ENCODE results near the gene HSPA1A.
"Not testable (repeated sequence)": the region's sequence is repeated elsewhere in the genome, so short reads cannot be mapped to it uniquely, and the experiment has no call there.

The HSPA1A gene

GRCh38 chr6:31781244-31782125 is 33.9 kb upstream of the HSPA1A start:
- no peak for DNase-seq

DNA sequence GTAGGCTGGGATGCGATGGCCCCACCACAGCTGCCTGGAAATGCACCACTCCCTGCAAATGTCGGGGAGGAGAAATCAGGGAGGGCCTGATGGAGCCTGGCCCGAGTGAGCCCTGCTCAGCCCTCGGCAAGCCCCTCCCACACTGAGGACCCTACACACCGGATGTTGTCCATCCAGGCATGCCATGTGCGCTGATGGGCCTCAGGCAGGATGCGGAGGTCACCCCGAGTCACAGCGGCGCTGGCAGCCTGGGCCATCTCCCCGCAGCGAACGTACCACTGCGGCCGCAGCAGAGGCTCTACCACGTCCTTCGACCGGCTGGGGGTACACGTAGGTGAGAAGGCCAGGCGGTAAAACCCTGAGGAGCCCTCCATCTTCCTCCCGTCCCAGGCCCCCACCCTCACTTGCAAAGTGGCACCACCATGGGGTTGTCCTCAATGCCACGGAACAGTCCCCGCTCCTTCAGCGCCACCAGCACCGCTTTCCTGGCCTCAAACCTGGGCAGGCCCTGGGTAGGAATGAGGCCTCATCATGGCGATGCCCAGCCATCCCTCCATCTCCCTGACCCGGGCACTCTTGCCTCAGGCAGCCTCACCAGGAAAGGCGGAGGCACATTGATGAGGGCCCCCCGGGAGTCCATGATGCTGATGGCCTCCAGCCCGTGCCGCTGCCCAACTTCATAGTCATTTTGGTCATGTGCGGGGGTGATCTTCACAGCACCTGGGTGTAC is 33.1 kb upstream of the HSPA1A start:
- no peak for DNase-seq

DNA sequence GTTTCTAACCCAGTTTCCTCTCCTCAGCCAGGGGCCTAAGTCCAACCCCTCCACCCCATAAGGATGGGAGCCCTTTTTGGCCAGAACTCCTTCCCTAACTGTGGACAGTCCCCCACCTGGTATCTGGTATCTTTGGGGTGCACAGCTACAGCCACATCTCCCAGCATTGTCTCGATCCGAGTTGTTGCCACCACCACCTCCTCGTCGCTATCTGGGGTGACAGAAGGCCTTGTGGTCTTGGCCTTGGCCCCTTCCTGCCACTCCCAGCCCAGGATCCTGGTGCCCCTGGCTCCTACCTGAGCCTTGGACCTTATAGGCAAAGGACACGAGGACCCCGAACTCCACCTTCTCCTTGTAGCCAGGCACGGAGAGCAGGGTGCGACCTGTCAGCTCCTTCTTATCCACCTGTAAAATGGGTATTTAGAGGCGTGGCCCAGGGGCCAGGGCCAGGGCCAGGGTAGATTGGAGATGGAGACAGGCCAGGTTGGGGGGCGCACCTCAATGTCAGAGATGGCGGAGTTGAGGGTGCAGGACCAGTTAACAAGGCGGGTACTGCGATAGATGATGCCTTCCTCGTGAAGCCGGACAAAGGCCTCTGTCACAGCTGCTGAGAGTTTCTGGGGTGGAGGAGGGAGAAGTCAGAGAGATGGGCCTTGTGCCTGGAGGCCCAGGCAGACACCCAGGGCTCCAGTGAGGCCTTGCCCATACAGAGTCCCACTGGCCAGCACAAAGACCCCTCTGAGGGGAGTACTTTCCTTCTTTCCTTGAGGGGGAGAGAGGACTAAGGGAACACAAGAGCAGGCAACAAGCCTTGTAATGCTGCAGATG is 31.0 kb upstream of the HSPA1A start:
- DNase-seq, result no peak

DNA sequence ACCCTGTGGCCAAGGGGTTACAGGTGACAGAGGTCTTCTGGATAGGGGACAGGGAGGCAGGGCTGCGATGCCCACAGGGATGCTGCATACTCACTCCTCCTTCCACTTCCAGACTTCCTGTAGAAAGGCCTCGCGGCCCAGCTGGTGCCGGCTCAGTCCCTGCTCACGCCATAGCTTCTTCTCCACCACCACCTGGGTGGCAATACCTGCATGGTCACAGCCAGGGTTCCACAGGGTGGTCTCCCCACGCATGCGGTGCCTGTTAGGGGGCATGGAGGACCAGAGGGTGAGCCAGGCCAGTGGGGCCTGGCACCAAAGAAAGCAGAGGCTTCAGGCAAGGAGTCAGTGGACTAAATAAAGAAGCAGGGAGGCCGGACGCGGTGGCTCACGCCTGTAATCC is 29.9 kb upstream of the HSPA1A start:
- no peak for DNase-seq

DNA sequence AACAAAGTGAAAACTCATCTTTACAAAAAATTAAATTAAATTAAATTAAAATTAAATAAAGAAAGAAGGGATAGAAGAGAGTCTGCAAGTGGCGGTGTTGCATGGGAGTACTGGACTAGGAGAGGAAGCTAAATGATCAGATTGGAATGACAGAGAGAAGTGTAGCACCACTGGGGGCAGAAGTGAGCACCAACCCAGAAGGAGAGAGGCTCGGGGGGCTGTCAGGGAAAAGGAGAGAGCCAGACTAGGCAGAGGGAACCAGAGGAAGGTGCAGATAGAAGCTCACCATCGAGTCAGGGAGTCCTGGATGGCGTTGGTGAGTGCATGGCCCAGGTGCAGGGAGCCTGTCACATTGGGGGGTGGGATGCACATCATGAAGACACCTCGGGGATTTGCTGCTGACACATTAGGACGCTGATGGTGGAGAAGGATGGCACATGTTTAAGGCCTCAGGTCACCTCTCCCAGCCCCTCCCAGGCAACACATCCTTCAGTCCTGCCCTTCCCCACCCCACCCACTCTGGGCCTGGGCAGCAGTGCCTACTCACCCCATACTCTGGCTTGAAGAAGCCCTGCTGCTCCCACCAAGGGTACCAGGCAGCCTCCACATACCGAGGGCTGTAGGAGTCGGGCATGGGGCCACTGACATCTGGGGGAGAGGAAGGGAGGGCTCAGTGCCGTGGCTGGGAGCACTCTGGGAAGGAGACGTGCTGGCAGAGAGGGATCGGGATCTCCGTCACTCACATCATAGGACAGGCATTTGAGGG is 23.8 kb upstream of the HSPA1A start:
- peak; percentile 41 for DNase-seq

- no peak for DNase-seq
These were observed 23.3 kb upstream of the HSPA1A start for GRCh38 chr6:31792090-31792374.

DNA sequence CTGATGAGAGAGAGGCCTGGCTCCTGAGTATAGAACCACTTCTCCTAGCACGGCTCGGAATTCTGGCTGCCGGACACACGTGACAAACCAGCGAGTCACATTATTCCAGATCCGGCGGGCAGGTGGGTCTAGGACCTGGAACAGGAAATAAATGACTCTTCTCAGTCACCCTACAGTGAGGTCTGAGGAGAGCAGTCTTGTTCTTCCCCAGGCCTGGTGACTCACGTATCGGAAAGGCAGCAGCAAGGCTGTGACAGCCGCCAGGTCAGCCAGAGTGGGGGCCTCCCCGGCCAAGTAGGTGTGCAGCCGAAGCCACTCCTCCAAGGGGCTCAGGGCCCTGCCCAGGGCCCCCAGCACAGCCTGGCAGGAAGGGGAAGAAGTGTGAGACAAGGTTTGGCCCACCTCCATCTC is 22.6 kb upstream of the HSPA1A start:
- peak; percentile 22 for DNase-seq

DNA sequence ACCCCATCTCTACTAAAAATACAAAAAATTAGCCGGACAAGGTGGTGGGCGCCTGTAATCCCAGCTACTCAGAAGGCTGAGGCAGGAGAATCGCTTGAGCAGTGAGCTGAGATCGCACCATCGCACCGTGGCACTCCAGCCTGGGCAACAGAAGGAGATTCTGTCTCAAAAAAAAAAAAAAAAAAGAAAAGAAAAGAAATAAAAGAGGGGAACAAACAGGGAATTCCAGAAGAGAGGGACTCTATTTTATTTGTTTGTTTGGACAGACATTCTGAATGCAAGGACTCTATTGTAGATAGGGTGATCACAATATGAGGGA is 21.5 kb upstream of the HSPA1A start:
- DNase-seq, result not testable (repeated sequence)

DNA sequence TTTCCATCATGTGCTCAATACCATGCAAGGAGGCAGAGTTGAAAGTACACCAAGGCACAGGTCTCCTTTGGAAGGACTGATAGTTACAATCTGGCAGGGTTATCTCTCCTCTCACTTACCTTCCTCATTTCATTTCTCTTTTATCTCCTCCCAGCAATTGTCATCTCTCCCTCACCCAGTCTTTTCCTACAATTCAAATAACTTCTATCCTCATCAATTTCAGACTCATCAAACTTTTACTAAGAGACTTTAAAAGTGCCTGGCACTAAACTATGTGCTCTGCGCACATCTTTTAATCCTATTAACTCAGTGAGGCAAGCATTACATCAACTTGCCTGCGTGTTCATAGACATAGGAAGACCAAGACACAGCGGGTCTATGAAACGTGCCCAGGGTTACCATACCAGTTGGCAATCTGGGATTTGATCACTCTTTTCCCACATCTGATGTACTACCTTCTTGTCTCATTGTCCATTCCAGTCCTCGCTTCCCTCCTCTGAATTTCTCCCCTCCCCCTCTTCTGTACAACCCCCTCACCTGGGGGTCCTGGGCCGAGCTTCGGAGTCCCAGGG is 21.0 kb upstream of the HSPA1A start:
- DNase-seq, result no peak

- no peak for DNase-seq
These were observed 20.3 kb upstream of the HSPA1A start for GRCh38 chr6:31794866-31795615.

- DNase-seq, result peak; percentile 85
These were observed 19.6 kb upstream of the HSPA1A start, which contains the start of gene VARS1 for GRCh38 chr6:31795616-31796298. Gene VARS1, minus strand, starts transcription at chr6:31795752. Its CDS starts 535 bp downstream, at chr6:31795217.

DNA sequence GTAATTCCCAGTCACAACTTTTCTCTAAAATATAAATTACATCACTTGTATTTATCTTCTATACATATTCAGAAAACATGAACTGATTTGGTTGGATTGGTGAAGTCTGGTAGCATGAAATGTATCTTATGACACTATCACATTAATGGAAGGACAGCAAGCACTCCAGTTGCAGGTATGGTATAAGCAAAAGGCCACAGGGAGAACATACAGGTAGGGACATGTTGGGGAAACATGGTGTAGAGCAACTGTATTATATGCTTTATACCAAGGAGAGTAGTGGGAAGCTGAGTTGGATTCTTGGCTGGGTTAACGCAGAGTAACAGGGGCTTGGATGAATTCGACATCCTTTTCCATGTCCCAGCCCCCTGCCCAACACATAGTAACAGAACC is 18.4 kb upstream of the HSPA1A start:
- no peak for DNase-seq

DNA sequence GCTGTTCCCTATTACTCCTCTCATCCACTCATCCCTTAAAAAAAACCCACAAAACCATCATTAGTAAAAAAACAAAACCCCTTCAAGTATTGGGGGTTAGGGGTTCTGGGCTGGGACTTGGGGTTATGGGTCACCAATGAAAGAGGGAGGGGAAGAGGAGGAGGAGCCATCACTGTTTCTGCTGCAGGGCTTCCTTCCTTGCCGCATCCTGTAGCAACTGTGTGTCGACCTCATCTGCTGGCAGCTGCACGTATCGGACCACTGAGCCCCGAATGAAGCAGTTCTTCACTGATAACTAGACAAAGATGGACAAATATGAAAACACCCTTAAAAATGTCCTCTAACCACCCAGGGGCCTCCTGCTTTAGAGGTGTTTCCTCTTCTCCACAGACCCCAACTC is 17.8 kb upstream of the HSPA1A start:
- DNase-seq, result peak; percentile 16

DNA sequence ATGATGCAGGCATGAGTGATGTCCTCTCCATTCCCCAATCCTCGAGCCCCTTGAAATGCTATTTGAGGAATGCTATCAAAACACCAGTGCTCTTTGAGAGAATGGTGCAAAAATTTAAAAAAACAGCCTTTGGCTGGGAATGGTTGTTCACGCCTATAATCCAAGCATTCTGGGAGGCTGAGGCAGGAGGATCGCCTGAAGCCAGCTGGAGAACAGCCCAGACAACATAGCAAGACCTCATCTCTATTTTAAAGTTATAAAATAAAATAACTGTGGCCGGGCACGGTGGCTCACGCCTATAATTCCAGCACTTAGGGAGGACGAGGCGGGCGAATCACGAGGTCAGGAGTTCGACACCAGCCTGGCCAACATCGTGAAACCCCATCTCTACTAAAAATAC is 15.6 kb upstream of the HSPA1A start:
- no peak for DNase-seq

GRCh38 chr6:31801031-31801927 is 14.1 kb upstream of the HSPA1A start:
- DNase-seq, result not testable (repeated sequence)

GRCh38 chr6:31805939-31806469 is 9.3 kb upstream of the HSPA1A start:
- DNase-seq, result no peak

- peak; percentile 96 for DNase-seq
These were observed 8.7 kb upstream of the HSPA1A start, which contains the start of gene LSM2 for GRCh38 chr6:31806470-31807272. Gene LSM2, minus strand, starts transcription at chr6:31806966. Its CDS starts 209 bp downstream, at chr6:31806757.

GRCh38 chr6:31808599-31808998 is 6.7 kb upstream of the HSPA1A start:
- not testable (repeated sequence) for DNase-seq

- no peak for DNase-seq
These were observed 3.7 kb upstream of the HSPA1A start for GRCh38 chr6:31811645-31812044.
